Activated naive CD4-positive, alpha-beta T cell (primary cell): ENCODE data around the gene LRRN2.
"Not testable (repeated sequence)": the region's sequence is repeated elsewhere in the genome, so short reads cannot be mapped to it uniquely, and the experiment has no call there.

Experiments
- DNase-seq, 4 experiments: peaks; one replicate each; lab custom pipeline; 2025; lab: John Stamatoyannopoulos, UW

LRRN2 gene

GRCh38 chr1:204692325-204692840 lies 6.8 kb upstream of the LRRN2 start:
- DNase-seq, result no peak

DNA sequence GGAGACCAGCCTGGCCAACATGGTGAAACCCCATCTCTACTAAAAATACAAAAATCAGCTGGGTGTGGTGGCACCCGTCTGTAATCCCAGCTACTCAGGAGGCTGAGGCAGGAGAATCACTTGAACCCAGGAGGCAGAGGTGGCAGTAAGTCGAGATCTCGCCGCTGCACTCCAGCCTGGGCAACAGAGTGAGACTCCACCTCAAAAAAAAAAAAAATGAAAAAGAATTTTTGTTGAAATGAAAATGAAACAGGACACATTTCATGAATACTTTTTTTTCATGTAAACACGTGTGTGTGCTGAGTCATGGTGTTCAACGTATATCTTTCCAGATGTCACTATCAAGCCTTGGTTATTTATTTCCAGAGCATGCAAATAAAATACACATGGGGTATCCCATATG lies 5.8 kb upstream of the LRRN2 start:
- DNase-seq, result not testable (repeated sequence)

- no peak for DNase-seq
Measured at GRCh38 chr1:204688776-204689175, 3.2 kb upstream of the LRRN2 start.

DNA sequence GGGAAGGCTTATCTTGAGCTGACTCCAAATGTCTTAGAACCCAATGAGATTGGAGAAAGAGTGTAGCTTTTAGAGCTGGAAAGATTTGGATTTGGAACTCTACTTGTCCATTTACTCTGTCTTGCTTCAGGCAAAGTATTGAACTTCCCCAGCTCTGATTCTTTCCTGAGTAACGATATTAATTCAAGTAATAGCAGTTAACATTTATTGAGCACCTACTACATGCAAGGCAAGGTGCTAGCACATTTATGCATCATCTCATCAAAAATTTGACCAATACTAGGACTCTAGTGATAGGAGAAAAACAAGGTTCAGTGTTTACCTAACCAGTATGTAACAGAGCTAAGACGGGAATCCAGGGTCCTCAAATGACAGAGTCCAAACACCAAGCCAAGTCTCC lies 2.5 kb upstream of the LRRN2 start:
- DNase-seq, result no peak

DNA sequence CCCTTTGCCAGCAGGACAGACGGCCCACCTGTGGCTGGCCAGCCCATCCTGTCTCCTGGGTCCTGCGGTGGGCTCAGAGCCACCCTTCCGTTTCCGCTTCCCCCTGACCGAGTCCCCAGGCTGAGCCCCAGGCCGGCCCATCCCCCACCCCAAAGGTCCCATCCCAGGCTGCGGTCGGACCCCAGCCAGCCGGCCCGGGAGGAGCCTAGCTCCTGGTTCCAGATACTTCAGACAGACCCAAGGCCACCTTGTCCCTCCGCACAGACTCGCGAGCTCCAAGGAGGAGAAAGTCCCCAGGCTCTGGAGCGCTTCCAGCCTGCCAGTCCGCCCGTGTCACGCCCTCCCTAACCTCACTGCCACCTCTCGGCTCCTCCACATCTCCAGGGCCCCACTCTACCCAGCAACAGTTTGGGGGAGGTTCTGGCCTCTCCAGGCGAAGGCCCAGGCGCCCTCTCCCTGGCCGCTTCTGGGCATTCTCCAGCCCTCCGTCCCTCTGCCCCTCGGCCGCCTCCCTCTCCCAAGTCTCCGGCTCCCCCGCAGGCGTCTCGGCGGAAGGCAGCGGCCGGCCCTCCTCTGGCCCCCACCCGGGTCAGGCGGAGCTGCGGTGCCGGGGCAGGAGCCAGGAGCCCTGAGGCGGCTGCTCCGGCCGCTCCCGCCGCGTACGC lies 835 bp downstream of the LRRN2 start:
- no peak for DNase-seq

- DNase-seq, result no peak
Measured at GRCh38 chr1:204684206-204684570, 1.4 kb downstream of the LRRN2 start.

- no peak for DNase-seq
Measured at GRCh38 chr1:204683284-204684205, 2.0 kb downstream of the LRRN2 start.

DNA sequence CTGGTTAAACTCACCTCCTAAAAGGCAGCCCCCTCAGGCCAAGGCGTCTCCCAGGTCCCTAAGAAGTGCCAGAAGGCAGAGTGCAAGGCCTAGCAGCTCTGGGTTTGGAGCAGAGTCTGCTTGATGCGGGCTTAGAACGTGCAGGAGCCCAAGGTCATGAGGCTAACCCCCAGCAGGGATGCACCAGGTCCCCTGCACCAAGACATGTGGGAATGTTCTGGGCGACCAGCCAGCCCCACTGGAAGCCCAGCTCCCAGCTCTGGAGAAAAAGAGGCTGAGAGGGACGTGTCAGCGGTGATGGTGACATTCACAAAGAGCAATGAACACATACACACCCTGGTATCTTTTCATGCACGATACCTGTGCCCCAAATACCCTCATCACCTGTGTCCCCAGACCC lies 5.1 kb downstream of the LRRN2 start:
- DNase-seq, result no peak

DNA sequence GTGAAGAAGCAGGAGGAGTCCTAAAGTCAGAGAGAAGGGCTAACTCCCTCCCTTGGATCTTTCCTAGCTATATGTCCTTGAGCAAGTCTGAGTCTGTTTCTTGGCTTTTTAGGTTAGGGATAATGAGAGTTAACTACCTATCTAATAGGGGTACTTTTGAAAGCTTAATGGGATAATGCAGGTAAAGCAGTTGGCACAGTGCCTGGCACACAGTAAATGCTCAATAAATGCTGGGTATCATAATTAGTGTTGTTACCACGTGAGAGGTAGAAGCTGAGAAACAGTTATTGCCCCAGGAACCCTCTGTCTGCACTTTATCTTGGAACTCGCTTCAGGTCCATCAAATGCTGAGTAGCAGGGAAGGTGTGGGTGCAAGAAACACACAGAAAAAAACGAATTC lies 5.5 kb downstream of the LRRN2 start:
- no peak for DNase-seq

- DNase-seq, result no peak
Measured at GRCh38 chr1:204678721-204679475, 6.6 kb downstream of the LRRN2 start.

- DNase-seq, result no peak
Measured at GRCh38 chr1:204677864-204678263, 7.7 kb downstream of the LRRN2 start.

- DNase-seq, result no peak
Measured at GRCh38 chr1:204676043-204676442, 9.5 kb downstream of the LRRN2 start.

DNA sequence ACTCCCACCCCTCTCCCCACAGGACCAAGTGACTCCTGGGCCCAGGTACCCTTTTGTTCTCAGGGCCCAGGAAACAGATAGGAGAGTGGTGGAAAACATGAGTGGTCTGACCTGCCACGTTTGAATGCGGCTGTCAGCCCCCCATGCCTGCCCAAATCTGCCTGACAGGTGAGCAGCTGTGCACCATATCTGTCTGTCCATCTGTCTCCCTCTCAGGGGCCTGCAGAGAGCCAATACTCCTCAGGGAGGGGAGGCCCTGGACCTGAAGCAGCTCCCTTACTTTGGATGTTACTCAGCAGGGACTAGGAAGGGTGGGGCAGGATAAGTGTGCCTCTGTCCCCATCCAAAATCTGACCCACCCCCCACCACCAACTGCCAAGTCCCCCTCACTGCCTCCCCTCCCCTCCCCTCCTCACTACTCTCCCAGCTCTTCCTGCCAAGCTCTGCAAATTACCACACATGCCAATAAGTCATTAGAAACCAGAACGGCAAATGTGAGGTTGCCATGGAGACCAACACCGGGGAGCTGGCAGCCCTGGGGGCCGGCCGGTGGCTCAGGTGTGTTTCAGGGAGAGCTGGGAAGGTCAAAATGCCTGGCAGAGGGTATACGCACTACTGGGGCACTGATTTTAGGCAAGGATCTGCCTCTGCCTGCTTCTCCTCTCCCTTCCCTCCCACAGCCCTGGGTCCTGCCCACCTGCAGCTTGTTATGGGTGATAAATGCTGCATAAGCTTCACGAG lies 11.5 kb downstream of the LRRN2 start:
- DNase-seq, result no peak

DNA sequence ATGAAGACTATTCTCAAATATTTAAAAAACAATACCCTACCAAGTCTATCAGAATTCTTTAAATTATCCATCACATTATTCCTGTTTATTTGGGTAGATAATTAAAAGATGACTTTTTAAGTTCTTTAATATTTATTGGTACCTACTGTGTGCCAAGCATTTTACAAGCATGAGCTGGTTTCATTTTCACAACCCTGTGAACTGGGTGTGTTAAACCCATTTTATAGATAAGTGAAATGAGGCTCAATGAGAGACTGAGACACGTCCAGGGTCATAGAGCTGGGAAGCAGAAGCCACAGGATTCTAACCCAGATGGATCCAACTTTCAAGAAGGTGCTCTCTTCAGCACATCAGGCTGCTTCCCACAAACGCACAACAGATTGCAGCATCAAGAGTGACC lies 12.3 kb downstream of the LRRN2 start:
- no peak for DNase-seq

- no peak for DNase-seq
Measured at GRCh38 chr1:204672482-204673121, 12.9 kb downstream of the LRRN2 start.

GRCh38 chr1:204672069-204672468 lies 13.5 kb downstream of the LRRN2 start:
- no peak for DNase-seq

GRCh38 chr1:204670152-204670927 lies 15.2 kb downstream of the LRRN2 start:
- DNase-seq, result no peak

- no peak for DNase-seq
Measured at GRCh38 chr1:204669579-204669978, 16.0 kb downstream of the LRRN2 start.

- DNase-seq, result no peak
Measured at GRCh38 chr1:204664384-204664651, 21.2 kb downstream of the LRRN2 start.

- DNase-seq, result no peak
Measured at GRCh38 chr1:204663644-204664383, 21.7 kb downstream of the LRRN2 start.
